Measurements from ENCODE around the gene CFAP251. TPM values are rescaled to one million over a fixed set of nuclear protein-coding genes. Genes with fewer than 3 reads are reported as not detected.
A peak's percentile ranks its signal among the peaks of the same experiment; 100 is the strongest.

The CFAP251 gene
- polyA plus RNA-seq, 3 donors, result 0.08 to 0.17 TPM; not detected in 1

DNA sequence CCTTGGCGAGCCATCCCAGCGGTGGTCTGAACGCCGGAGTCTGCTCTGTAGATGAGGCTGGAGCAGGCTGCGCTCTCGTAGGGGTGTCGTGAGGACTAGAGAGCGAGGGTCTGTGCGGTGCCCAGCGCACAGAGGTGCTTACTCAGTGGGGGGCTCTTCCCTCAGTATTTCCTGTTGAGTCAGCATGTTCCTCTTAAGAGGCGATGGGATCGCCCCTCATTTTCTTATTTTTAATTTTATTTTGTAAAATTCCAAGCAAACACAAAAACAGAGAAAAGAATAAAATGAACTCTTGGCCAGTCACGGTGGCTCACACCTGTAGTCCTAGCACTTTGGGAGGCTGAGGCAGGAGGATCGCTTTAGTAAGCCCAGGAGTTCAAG is 62.5 kb downstream of the CFAP251 start:
- TF ChIP-seq CTCF (IDR thresholded peaks at IDR 0.05), result no peak
- H3K4me2 ChIP-seq (replicated peaks; ENCODE audit: extremely low read depth, low read length, poor library complexity, severe bottlenecking), result peak overlapping the region; percentile 45
- Mint-ChIP-seq H3K9me3 (no peaks in the 10 kb centered on the region), H3K27ac (peak overlapping the region; percentile 35 to 96 (median 88)), H3K27me3 (ENCODE audit: low read depth in 3 of 3) (peaks cover 0 to 5% (median 4%) of the 10 kb centered on the region in 3 donors), H3K36me3 (no peaks in the 10 kb centered on the region), H3K4me3 (peak overlapping the region in 1 of 2 donors; percentile 72), H3K4me1 (peaks cover 38% of the 10 kb centered on the region)
- H3K9me3 ChIP-seq (replicated peaks in 1 of 2; ENCODE audit: control insufficient read depth in 1 of 2, insufficient read depth in 1 of 2, low read length in 2 of 2), result no peaks in the 10 kb centered on the region
- H3K4me3 ChIP-seq (replicated peaks in 1 of 3; ENCODE audit: low read depth in 2 of 3, low read length in 3 of 3), result peak overlapping the region in 1 of 3 experiments; percentile 44
- peak overlapping the region; percentile 58 to 79 for H3K27ac ChIP-seq (ENCODE audit: low read depth in 1 of 2, low read length in 2 of 2)
- H2AFZ ChIP-seq (ENCODE audit: insufficient read depth, low read depth, low read length, poor library complexity, severe bottlenecking), result peak overlapping the region; percentile 59
- H3K9ac ChIP-seq (ENCODE audit: insufficient read depth, low read length, poor library complexity, severe bottlenecking), result no peak overlapping the region
- WGBS (ENCODE audit: insufficient coverage), result 28% methylated on average over 8 of the region's 14 CpGs
- intact Hi-C loops (cut with micrococcal nuclease), result no loop called here
- peaks cover 42 to 46% of the 10 kb centered on the region in 2 donors for H3K4me1 ChIP-seq (ENCODE audit: control insufficient read depth in 1 of 2, insufficient read depth in 2 of 2, low read length in 2 of 2)
- H3K27me3 ChIP-seq (ENCODE audit: control insufficient read depth in 2 of 2, insufficient read depth in 2 of 2, low read length in 2 of 2), result no peaks in the 10 kb centered on the region
- H3K36me3 ChIP-seq (replicated peaks in 1 of 2; ENCODE audit: control insufficient read depth in 1 of 2, insufficient read depth in 2 of 2, low read length in 2 of 2), result no peaks in the 10 kb centered on the region
- no peak for DNase-seq
- no peaks in the 10 kb centered on the region for H3K79me2 ChIP-seq (ENCODE audit: insufficient read depth, low read length)
- no peaks in the 10 kb centered on the region for H4K20me1 ChIP-seq (ENCODE audit: insufficient read depth, low read length)

GRCh38 chr12:121981456-121981855 is 63.1 kb downstream of the CFAP251 start:
- no peaks in the 10 kb centered on the region for H4K20me1 ChIP-seq (ENCODE audit: insufficient read depth, low read length)
- Mint-ChIP-seq H3K4me3 (no peak overlapping the region), H3K36me3 (no peaks in the 10 kb centered on the region), H3K27me3 (ENCODE audit: low read depth in 3 of 3) (peaks cover 0 to 5% (median 4%) of the 10 kb centered on the region in 3 donors), H3K9me3 (no peaks in the 10 kb centered on the region), H3K4me1 (peaks cover 38% of the 10 kb centered on the region), H3K27ac (peak overlapping the region in 1 of 7 donors; percentile 20)
- TF ChIP-seq CTCF (IDR thresholded peaks at IDR 0.05), result no peak
- no peak overlapping the region for H3K27ac ChIP-seq (ENCODE audit: low read depth in 1 of 2, low read length in 2 of 2)
- no peaks in the 10 kb centered on the region for H3K9me3 ChIP-seq (replicated peaks in 1 of 2; ENCODE audit: control insufficient read depth in 1 of 2, insufficient read depth in 1 of 2, low read length in 2 of 2)
- no peak overlapping the region for H3K4me3 ChIP-seq (replicated peaks in 1 of 3; ENCODE audit: low read depth in 2 of 3, low read length in 3 of 3)
- WGBS (ENCODE audit: insufficient coverage), result 93% methylated on average over 6 of the region's 8 CpGs
- H3K27me3 ChIP-seq (ENCODE audit: control insufficient read depth in 2 of 2, insufficient read depth in 2 of 2, low read length in 2 of 2), result no peaks in the 10 kb centered on the region
- H3K4me2 ChIP-seq (replicated peaks; ENCODE audit: extremely low read depth, low read length, poor library complexity, severe bottlenecking), result no peak overlapping the region
- no peaks in the 10 kb centered on the region for H3K79me2 ChIP-seq (ENCODE audit: insufficient read depth, low read length)
- H2AFZ ChIP-seq (ENCODE audit: insufficient read depth, low read depth, low read length, poor library complexity, severe bottlenecking), result no peak overlapping the region
- DNase-seq, result no peak
- intact Hi-C loops (cut with micrococcal nuclease), result no loop called here
- H3K4me1 ChIP-seq (ENCODE audit: control insufficient read depth in 1 of 2, insufficient read depth in 2 of 2, low read length in 2 of 2), result peaks cover 42 to 46% of the 10 kb centered on the region in 2 donors
- H3K9ac ChIP-seq (ENCODE audit: insufficient read depth, low read length, poor library complexity, severe bottlenecking), result no peak overlapping the region
- H3K36me3 ChIP-seq (replicated peaks in 1 of 2; ENCODE audit: control insufficient read depth in 1 of 2, insufficient read depth in 2 of 2, low read length in 2 of 2), result no peaks in the 10 kb centered on the region

All from CD14-positive monocyte (primary cell).